GM19025 (cell line): ENCODE results near the gene ZNF836.

Experiments
- ATAC-seq: cut with Tn5 transposase; IDR thresholded peaks from one replicate; pipeline ENCODE4 v1.9.1; 2021; ENCODE audit warnings: mild to moderate bottlenecking, low read depth, moderate library complexity; ENCODE audit not compliant: unreplicated experiment

ZNF836 gene

DNA sequence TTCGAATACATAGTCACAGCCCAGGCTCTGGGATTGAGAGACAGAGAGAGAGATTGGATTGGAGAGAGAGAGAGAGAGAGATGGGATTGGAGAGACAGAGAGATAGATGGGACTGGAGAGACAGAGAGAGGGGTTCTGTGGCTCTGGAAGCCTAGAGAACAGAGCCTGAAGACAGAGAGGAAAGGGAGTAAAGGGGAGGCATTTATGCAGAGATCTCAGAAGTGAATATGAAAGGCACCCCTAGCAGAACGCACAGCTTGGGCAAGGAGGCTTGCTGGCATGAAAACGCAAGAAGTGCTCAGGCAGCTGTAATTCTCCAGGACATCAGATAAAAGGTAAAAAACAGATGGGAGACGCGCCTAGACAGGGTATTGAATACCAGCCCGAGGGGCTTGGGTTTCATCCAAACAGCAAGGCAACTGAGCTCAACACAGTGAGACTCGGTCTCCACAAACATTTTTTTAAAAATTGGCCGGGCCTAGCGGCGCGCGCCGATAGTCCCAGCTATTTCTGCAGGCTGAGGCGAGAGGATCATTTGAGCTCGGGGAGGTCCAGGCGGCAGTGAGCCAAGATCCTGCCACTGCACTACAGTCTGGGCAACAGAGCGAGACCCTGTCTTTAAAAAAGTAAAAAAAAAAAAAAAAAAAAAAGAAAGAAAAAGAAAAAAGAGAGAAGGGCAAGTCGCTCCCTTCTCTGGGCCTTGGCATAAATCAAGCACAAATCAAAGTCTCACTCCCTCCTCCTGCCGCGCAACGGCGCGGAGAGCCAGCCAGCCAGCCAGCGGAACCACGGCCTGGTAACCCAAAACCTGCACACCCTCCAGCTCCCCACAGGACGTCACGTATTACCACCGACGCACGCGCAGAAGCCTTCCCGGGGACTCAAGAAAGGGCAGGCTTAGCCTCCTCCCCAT is 17.7 kb upstream of the ZNF836 start:
- no peak for ATAC-seq

DNA sequence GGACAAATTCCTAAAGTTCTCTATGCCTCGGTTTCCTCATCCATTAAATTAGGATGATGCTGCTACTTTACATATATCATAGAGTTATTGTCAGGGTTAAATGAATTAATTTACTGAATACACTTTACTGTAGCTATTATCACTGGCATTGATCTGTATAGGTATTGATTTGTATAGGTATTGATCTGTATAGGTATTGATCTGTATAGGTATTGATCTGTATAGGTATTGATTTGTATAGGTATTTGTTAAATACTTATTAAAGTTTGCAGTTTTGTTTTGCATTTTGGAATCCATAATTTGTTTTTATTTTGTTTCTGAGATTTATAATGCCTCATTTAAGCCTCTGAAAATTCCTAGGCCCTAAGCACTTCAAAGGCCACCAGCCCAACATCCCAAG is 16.0 kb upstream of the ZNF836 start:
- ATAC-seq, result no peak

- no peak for ATAC-seq
These were observed 5.2 kb upstream of the ZNF836 start for GRCh38 chr19:52176574-52176973.

- ATAC-seq, result no peak
These were observed 926 bp upstream of the ZNF836 start for GRCh38 chr19:52172347-52172746.

DNA sequence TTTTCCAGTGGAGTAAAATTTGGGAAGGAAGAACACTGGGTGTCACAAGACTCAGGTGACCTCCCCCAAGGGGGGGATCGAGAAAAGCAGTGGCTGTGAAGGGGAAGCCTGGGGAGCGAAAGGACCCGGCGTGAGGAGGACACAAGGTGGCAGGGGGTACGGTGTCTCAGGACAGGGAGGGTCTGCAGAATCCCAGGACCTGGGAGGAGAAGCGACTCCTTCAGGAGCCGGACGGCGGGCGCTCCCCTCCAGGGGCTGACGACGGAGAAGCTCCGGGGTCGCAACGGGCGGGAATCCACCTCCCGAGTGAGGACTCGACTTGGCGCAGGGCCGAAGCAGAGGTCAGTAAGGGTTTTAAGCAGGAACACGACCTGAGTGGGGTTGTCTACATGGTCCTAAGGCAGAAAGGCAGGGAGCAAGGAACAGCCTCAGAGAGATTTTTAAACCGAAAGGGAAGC is 529 bp downstream of the ZNF836 start:
- peak; percentile 10 for ATAC-seq

DNA sequence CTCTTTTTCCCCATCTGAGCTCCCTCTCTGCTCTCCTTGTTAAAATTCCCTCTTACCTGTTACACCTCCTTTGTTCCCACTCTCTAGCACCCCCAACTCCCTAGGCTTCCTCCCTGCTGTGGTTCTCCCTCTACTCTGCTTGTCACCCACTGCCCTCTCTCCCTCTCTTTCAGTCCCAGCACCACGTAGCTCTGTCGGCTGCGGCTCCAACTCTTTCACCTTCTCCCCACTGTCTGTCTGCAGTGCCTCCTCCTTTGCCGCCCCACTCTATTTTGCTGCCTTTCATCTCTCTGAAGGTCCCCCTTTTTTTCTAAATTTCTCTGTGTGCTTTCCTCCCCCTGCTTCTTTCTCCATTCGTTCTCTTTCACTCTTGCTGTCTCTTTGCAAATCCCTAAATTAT is 1.1 kb downstream of the ZNF836 start:
- ATAC-seq, result no peak

- ATAC-seq, result no peak
These were observed 15.6 kb downstream of the ZNF836 start for GRCh38 chr19:52155596-52156359.

DNA sequence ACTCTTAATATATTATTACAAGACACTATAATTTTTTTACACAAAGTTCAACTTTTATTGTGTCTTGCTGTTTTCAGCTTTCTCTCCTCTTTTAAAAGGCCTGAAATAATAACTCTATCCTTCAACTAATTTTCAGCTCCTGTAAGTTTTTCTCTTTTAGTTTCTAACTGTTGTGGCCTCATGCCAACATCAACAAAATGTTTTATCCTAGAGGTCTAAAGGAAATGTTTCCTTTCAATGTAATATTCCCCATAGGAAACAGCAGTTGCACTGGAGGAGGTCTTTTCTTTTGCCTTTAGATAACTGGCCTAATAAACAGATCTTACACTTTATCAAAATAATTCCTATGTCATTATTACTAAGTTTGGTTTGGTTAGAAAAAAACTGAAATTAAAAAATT is 23.2 kb downstream of the ZNF836 start:
- no peak for ATAC-seq

- no peak for ATAC-seq
These were observed 29.3 kb downstream of the ZNF836 start for GRCh38 chr19:52142001-52142595.

GRCh38 chr19:52141203-52141602 is 30.2 kb downstream of the ZNF836 start:
- ATAC-seq, result no peak

GRCh38 chr19:52140032-52140710 is 31.2 kb downstream of the ZNF836 start:
- peak; percentile 98 for ATAC-seq

DNA sequence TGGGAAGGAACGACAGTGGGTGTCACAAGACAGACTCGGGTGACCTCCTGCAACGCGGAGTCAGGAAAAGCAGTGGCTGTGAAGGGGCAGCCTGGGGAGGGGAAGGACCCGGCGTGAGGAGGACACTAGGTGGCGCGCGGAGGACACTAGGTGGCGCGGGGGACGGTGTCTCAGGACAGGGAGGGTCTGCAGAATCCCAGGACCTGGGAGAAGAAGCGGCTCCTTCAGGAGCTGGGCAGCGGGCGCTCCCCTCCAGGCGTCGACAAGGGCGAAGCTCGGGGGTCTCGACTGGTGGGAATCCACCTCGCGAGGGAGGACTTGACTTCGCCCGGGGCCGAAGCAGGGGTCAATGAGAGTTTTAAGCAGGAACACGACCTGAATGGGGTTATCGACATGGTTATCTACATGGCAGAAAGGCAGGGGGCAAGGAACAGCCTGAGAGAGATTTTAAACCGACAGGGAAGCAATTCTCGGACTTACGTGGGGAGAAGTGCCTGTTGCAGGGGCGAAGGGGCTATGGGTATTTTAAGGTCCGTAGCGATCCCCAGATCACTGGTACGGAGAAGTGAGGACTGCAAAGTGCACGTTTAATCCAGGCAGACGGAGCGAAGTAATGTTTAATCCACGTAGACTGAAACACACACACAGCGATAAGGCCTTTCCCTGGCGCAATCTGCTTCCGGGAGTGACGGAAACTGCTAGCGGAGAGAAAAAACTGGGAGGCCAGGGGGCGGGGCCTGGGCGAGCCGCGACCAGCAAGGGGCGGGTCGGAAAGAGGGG is 32.0 kb downstream of the ZNF836 start, which contains the start of gene ZNF616:
Gene ZNF616 (minus strand): TSS at position 687 of the 780 bp plus-strand sequence. CDS start 9,426 bp downstream, outside the sequence.
- ATAC-seq, result no peak

- no peak for ATAC-seq
These were observed 32.5 kb downstream of the ZNF836 start for GRCh38 chr19:52138983-52139251.

DNA sequence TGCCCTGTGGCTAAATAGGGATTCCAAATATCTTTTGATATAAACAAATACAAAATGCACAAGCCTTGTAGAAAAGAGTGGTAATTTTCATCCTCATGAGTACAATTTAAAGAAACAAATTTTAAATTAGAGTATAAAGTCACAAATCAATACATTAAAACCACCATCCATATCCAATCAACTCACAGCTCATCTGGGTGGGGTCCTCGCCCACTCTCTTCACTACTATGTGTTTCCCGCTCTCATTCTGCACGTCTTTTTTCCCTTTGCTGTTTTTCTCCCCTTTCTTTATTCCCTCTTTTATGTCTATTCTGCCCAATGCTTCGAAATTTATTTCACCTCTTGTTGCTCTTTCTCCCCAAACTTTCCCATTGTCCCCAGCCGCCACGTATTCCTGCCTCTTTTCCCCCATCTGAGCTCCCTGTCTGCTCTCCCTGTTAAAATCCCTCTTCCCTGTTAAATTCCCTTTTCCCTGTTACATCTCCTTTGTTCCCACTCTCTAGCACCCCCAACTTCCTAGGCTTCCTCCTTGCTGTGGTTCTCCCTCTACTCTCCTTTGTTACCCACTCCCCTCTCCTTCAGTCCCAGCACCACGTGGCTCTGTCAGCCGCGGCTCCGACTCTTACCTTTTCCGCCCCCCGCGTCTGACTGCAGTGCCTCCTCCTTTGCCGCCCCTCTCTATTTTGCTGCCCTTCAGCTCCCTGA is 33.0 kb downstream of the ZNF836 start:
- ATAC-seq, result no peak

- ATAC-seq, result no peak
These were observed 51.1 kb downstream of the ZNF836 start for GRCh38 chr19:52120286-52120685.

GRCh38 chr19:52115526-52116053 is 55.8 kb downstream of the ZNF836 start:
- ATAC-seq, result no peak

GRCh38 chr19:52114691-52115090 is 56.7 kb downstream of the ZNF836 start:
- no peak for ATAC-seq

- no peak for ATAC-seq
These were observed 58.8 kb downstream of the ZNF836 start for GRCh38 chr19:52112624-52113023.

GRCh38 chr19:52110780-52111179 is 60.6 kb downstream of the ZNF836 start:
- ATAC-seq, result no peak
